Measurements from ENCODE around the gene MALRD1. TPM values are rescaled to one million over a fixed set of nuclear protein-coding genes. Genes with fewer than 3 reads are reported as not detected.

MALRD1 gene
- total and polyA plus RNA-seq, 2 donors (not counting 1 experiment from before 2014, with no cell fraction given): 0.62 to 1.7 TPM

GRCh38 chr10:19120381-19120908 lies 71.8 kb downstream of the MALRD1 start:
- H3K4me3 ChIP-seq (replicated peaks in 1 of 4; ENCODE audit: control extremely low read depth in 1 of 4, insufficient read depth in 1 of 4, low read depth in 3 of 4, low read length in 4 of 4): no peak overlapping the region
- no peak for TF ChIP-seq EZH2 (IDR thresholded peaks at IDR 0.05; ENCODE audit: low read length, missing control alignments)
- TF ChIP-seq, protein P1, sequence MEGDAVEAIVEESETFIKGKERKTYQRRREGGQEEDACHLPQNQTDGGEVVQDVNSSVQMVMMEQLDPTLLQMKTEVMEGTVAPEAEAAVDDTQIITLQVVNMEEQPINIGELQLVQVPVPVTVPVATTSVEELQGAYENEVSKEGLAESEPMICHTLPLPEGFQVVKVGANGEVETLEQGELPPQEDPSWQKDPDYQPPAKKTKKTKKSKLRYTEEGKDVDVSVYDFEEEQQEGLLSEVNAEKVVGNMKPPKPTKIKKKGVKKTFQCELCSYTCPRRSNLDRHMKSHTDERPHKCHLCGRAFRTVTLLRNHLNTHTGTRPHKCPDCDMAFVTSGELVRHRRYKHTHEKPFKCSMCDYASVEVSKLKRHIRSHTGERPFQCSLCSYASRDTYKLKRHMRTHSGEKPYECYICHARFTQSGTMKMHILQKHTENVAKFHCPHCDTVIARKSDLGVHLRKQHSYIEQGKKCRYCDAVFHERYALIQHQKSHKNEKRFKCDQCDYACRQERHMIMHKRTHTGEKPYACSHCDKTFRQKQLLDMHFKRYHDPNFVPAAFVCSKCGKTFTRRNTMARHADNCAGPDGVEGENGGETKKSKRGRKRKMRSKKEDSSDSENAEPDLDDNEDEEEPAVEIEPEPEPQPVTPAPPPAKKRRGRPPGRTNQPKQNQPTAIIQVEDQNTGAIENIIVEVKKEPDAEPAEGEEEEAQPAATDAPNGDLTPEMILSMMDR (conservative IDR thresholded peaks at IDR 0.05 in 1 of 2, IDR thresholded peaks at IDR 0.05 in 1 of 2; ENCODE audit: low read depth in 1 of 2, low read length in 2 of 2): no peak
- no peaks in the 10 kb centered on the region for H3K27me3 ChIP-seq (ENCODE audit: control insufficient read depth, insufficient read depth, low read length)
- no peak overlapping the region for H3K9ac ChIP-seq (ENCODE audit: insufficient read depth, low read length)
- H3K4me2 ChIP-seq (ENCODE audit: extremely low read depth, insufficient read depth, low read length): no peak overlapping the region
- H2AFZ ChIP-seq (ENCODE audit: low read length): no peak overlapping the region
- DNase-seq (ENCODE audit: low read depth in 2 of 2): no peak
- H3K79me2 ChIP-seq (ENCODE audit: control insufficient read depth, insufficient read depth, low read length): no peaks in the 10 kb centered on the region
- H4K20me1 ChIP-seq (ENCODE audit: control insufficient read depth, extremely low read depth, insufficient read depth, low read length): no peaks in the 10 kb centered on the region
- no peak overlapping the region for H3K27ac ChIP-seq (ENCODE audit: insufficient read depth, low read length)
- no peaks in the 10 kb centered on the region for H3K4me1 ChIP-seq (ENCODE audit: control insufficient read depth, extremely low read depth, insufficient read depth, low read length)
- no peaks in the 10 kb centered on the region for H3K9me3 ChIP-seq (ENCODE audit: control insufficient read depth, insufficient read depth, low read depth, low read length)
- no peaks in the 10 kb centered on the region for H3K36me3 ChIP-seq (ENCODE audit: control insufficient read depth, insufficient read depth, low read length)

GRCh38 chr10:19133992-19134391 lies 85.4 kb downstream of the MALRD1 start:
- TF ChIP-seq EZH2 (IDR thresholded peaks at IDR 0.05; ENCODE audit: low read length, missing control alignments): no peak
- TF ChIP-seq, protein P1 (conservative IDR thresholded peaks at IDR 0.05 in 1 of 2, IDR thresholded peaks at IDR 0.05 in 1 of 2; ENCODE audit: low read depth in 1 of 2, low read length in 2 of 2): no peak
- H3K27ac ChIP-seq (ENCODE audit: insufficient read depth, low read length): no peak overlapping the region
- no peak for DNase-seq (ENCODE audit: low read depth in 2 of 2)

GRCh38 chr10:19142967-19143366 lies 94.4 kb downstream of the MALRD1 start:
- no peak overlapping the region for H3K4me3 ChIP-seq (replicated peaks in 1 of 4; ENCODE audit: control extremely low read depth in 1 of 4, insufficient read depth in 1 of 4, low read depth in 3 of 4, low read length in 4 of 4)
- no peaks in the 10 kb centered on the region for H3K36me3 ChIP-seq (ENCODE audit: control insufficient read depth, insufficient read depth, low read length)
- H4K20me1 ChIP-seq (ENCODE audit: control insufficient read depth, extremely low read depth, insufficient read depth, low read length): no peaks in the 10 kb centered on the region
- H3K79me2 ChIP-seq (ENCODE audit: control insufficient read depth, insufficient read depth, low read length): no peaks in the 10 kb centered on the region
- no peak for DNase-seq (ENCODE audit: low read depth in 2 of 2)
- H3K9ac ChIP-seq (ENCODE audit: insufficient read depth, low read length): no peak overlapping the region
- H3K27ac ChIP-seq (ENCODE audit: insufficient read depth, low read length): no peak overlapping the region
- H3K4me1 ChIP-seq (ENCODE audit: control insufficient read depth, extremely low read depth, insufficient read depth, low read length): no peaks in the 10 kb centered on the region
- no peak overlapping the region for H3K4me2 ChIP-seq (ENCODE audit: extremely low read depth, insufficient read depth, low read length)
- H3K9me3 ChIP-seq (ENCODE audit: control insufficient read depth, insufficient read depth, low read depth, low read length): no peaks in the 10 kb centered on the region
- TF ChIP-seq EZH2 (IDR thresholded peaks at IDR 0.05; ENCODE audit: low read length, missing control alignments): no peak
- TF ChIP-seq, protein P1 (conservative IDR thresholded peaks at IDR 0.05 in 1 of 2, IDR thresholded peaks at IDR 0.05 in 1 of 2; ENCODE audit: low read depth in 1 of 2, low read length in 2 of 2): no peak
- H2AFZ ChIP-seq (ENCODE audit: low read length): no peak overlapping the region
- no peaks in the 10 kb centered on the region for H3K27me3 ChIP-seq (ENCODE audit: control insufficient read depth, insufficient read depth, low read length)

More at GRCh38 chr10:19133992-19134391, 85.4 kb downstream of the MALRD1 start:
- H3K4me1 ChIP-seq (ENCODE audit: control insufficient read depth, extremely low read depth, insufficient read depth, low read length): no peaks in the 10 kb centered on the region
- H3K36me3 ChIP-seq (ENCODE audit: control insufficient read depth, insufficient read depth, low read length): no peaks in the 10 kb centered on the region
- no peaks in the 10 kb centered on the region for H3K9me3 ChIP-seq (ENCODE audit: control insufficient read depth, insufficient read depth, low read depth, low read length)
- H3K9ac ChIP-seq (ENCODE audit: insufficient read depth, low read length): no peak overlapping the region
- H3K79me2 ChIP-seq (ENCODE audit: control insufficient read depth, insufficient read depth, low read length): no peaks in the 10 kb centered on the region
- H2AFZ ChIP-seq (ENCODE audit: low read length): no peak overlapping the region
- no peak overlapping the region for H3K4me3 ChIP-seq (replicated peaks in 1 of 4; ENCODE audit: control extremely low read depth in 1 of 4, insufficient read depth in 1 of 4, low read depth in 3 of 4, low read length in 4 of 4)
- H4K20me1 ChIP-seq (ENCODE audit: control insufficient read depth, extremely low read depth, insufficient read depth, low read length): no peaks in the 10 kb centered on the region
- H3K27me3 ChIP-seq (ENCODE audit: control insufficient read depth, insufficient read depth, low read length): no peaks in the 10 kb centered on the region
- H3K4me2 ChIP-seq (ENCODE audit: extremely low read depth, insufficient read depth, low read length): no peak overlapping the region

All from fibroblast of lung (primary cell).